HepG2 (cell line): Measurements from ENCODE around the gene ABCC3. TPM values are rescaled to one million over a fixed set of nuclear protein-coding genes. Genes with fewer than 3 reads are reported as not detected.
A peak's percentile ranks its signal among the peaks of the same experiment; 100 is the strongest.

Experiments used
- CHD2 ChIP-seq: IDR thresholded peaks from 2 replicates; pipeline ENCODE4 v1.6.1; 2011; ENCODE audit warnings: low read depth, low read length, improper control_type of control experiment
- CREB1 ChIP-seq, 2 experiments: fragments of 450-650 bp in 1 of 2; IDR thresholded peaks; 2 replicates each; pipeline ENCODE4 v1.6.1; 2016 to 2017; ENCODE audit warnings: control low read depth in 1 of 2, mild to moderate bottlenecking in 1 of 2, missing compliant biosample characterization in 1 of 2, missing genetic modification characterization in 1 of 2
- MTA1 ChIP-seq: sonication (generic); formaldehyde crosslinking; IDR thresholded peaks from 2 replicates; pipeline ENCODE4 v1.4.0; 2020; ENCODE audit warnings: missing genetic modification reagents, mild to moderate bottlenecking, borderline replicate concordance
- RXRB ChIP-seq: IDR thresholded peaks from 2 replicates; pipeline ENCODE4 v1.6.1; 2016; ENCODE audit warnings: borderline replicate concordance, missing genetic modification reagents, missing compliant biosample characterization
- SPEN ChIP-seq: sonication (generic); formaldehyde crosslinking; IDR thresholded peaks from 2 replicates; pipeline ENCODE4 v1.5.1; 2020; ENCODE audit warnings: low read depth, mild to moderate bottlenecking, missing genetic modification reagents
- ZFP36 ChIP-seq: fragments of 150-350 bp; IDR thresholded peaks from 2 replicates; pipeline ENCODE4 v1.6.1; 2018; ENCODE audit warnings: borderline replicate concordance, low read length, low read depth; ENCODE audit not compliant: partially characterized antibody
- ZFP36L1 ChIP-seq: sonication (generic); formaldehyde crosslinking; IDR thresholded peaks from 2 replicates; pipeline ENCODE4 v1.8.0; 2022; ENCODE audit warnings: mild to moderate bottlenecking, missing genetic modification reagents, moderate library complexity
- ZNF263 ChIP-seq: sonication (generic); formaldehyde crosslinking; IDR thresholded peaks from 2 replicates; pipeline ENCODE4 v1.4.0; 2020; ENCODE audit warnings: missing genetic modification reagents
- ZNF501 ChIP-seq: sonication (generic); formaldehyde crosslinking; IDR thresholded peaks from 2 replicates; pipeline ENCODE4 v1.5.1; 2020; ENCODE audit warnings: mild to moderate bottlenecking, moderate library complexity, missing genetic modification reagents
- ZNF549 ChIP-seq: sonication (generic); formaldehyde crosslinking; IDR thresholded peaks from 2 replicates; pipeline ENCODE4 v1.5.0; 2020; ENCODE audit warnings: missing genetic modification reagents
- ZNF737 ChIP-seq: sonication (generic); formaldehyde crosslinking; IDR thresholded peaks from 2 replicates; pipeline ENCODE4 v1.5.0; 2020; ENCODE audit warnings: missing genetic modification reagents, mild to moderate bottlenecking, borderline replicate concordance
- ZNF746 ChIP-seq: sonication (generic); formaldehyde crosslinking; IDR thresholded peaks from 2 replicates; pipeline ENCODE4 v1.8.0; 2022; ENCODE audit warnings: mild to moderate bottlenecking, missing genetic modification reagents
- ZSCAN29 ChIP-seq: sonication (generic); formaldehyde crosslinking; conservative IDR thresholded peaks from 2 replicates; pipeline ENCODE4 v1.4.0; 2020; ENCODE audit warnings: mild to moderate bottlenecking, missing genetic modification reagents
- polyA plus RNA-seq, 8 experiments: library from polyadenylated mRNA; depleted of rRNA in 3 of 8; stranded (reverse) in 7 of 8; unstranded in 1 of 8; fragments of >200 nt; fragmentation: Illumina TruSeq in 4 of 8; extraction: Trizol in 4 of 8; gene quantifications; 2 replicates each; pipeline versions ENCODE4 v1.2.1 to v1.2.3, GENCODE V29; 2011 to 2016; ENCODE audit warnings: low read depth in 4 of 8, missing spikeins in 1 of 8, mixed read lengths in 1 of 8; ENCODE audit not compliant: insufficient read depth in 1 of 8
- total RNA-seq, 5 experiments: library from RNA; depleted of rRNA; stranded (reverse); fragments of >200 nt; fragmentation: Illumina TruSeq; extraction: Trizol; gene quantifications; 2 replicates each; pipeline ENCODE4 v1.2.3, GENCODE V29; 2016; ENCODE audit warnings: low read depth in 1 of 5
- TF ChIP-seq, protein P1 (sequence below): sonication (generic); formaldehyde crosslinking; IDR thresholded peaks from 2 replicates; pipeline ENCODE4 v1.5.0; 2020; ENCODE audit warnings: mild to moderate bottlenecking, missing genetic modification reagents
- TF ChIP-seq, protein P2 (sequence below): IDR thresholded peaks from 2 replicates; pipeline ENCODE4 v1.6.1; 2016; ENCODE audit warnings: mild to moderate bottlenecking
- TF ChIP-seq, protein P3 (sequence below): sonication (generic); formaldehyde crosslinking; conservative IDR thresholded peaks from 2 replicates; pipeline ENCODE4 v1.4.0; 2020; ENCODE audit warnings: mild to moderate bottlenecking, missing genetic modification reagents, moderate library complexity
- TF ChIP-seq, protein P4 (sequence below): sonication (generic); formaldehyde crosslinking; IDR thresholded peaks from 2 replicates; pipeline ENCODE4 v1.4.0; 2020; ENCODE audit warnings: missing genetic modification reagents
- TF ChIP-seq, protein P5 (sequence below): sonication (generic); formaldehyde crosslinking; IDR thresholded peaks from 2 replicates; pipeline ENCODE4 v1.8.1; 2023; ENCODE audit warnings: mild to moderate bottlenecking, moderate library complexity, missing genetic modification reagents

The ABCC3 gene
- total and polyA plus RNA-seq, 2 of the 13 experiments (the other 11 are each of a cell fraction or from before 2014, with no cell fraction given): 25.2 to 50.7 TPM

DNA sequence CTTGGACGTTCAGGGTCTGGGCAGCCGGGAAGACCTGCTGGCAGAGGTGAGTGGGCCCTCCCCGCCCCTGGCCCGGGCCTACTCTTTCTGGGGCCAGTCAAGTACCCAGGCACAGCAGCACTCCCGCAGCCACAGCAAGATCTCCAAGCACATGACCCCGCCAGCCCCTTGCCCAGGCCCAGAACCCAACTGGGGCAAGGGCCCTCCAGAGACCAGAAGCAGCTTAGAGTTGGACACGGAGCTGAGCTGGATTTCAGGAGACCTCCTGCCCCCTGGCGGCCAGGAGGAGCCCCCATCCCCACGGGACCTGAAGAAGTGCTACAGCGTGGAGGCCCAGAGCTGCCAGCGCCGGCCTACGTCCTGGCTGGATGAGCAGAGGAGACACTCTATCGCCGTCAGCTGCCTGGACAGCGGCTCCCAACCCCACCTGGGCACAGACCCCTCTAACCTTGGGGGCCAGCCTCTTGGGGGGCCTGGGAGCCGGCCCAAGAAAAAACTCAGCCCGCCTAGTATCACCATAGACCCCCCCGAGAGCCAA lies 8.6 kb upstream of the ABCC3 start (continued):
- TF ChIP-seq, protein P1, sequence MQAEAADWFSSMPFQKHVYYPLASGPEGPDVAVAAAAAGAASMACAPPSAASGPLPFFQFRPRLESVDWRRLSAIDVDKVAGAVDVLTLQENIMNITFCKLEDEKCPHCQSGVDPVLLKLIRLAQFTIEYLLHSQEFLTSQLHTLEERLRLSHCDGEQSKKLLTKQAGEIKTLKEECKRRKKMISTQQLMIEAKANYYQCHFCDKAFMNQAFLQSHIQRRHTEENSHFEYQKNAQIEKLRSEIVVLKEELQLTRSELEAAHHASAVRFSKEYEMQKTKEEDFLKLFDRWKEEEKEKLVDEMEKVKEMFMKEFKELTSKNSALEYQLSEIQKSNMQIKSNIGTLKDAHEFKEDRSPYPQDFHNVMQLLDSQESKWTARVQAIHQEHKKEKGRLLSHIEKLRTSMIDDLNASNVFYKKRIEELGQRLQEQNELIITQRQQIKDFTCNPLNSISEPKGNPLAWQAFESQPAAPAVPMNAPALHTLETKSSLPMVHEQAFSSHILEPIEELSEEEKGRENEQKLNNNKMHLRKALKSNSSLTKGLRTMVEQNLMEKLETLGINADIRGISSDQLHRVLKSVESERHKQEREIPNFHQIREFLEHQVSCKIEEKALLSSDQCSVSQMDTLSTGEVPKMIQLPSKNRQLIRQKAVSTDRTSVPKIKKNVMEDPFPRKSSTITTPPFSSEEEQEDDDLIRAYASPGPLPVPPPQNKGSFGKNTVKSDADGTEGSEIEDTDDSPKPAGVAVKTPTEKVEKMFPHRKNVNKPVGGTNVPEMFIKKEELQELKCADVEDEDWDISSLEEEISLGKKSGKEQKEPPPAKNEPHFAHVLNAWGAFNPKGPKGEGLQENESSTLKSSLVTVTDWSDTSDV (CRISPR knock-in tag): peak; percentile 73; the same call in 1 of the 2 replicates
- no peak for TF ChIP-seq CREB1 (IDR thresholded peaks at IDR 0.05)
- TF ChIP-seq CREB1 (CRISPR knock-in tag; IDR thresholded peaks at IDR 0.05): no peak
- no peak for TF ChIP-seq ZNF737 (CRISPR knock-in tag)
- TF ChIP-seq RXRB (CRISPR knock-in tag): peak; percentile 71
- peak; percentile 60; the same call in 1 of the 2 replicates for TF ChIP-seq ZNF263
- peak; percentile 46; the same call in 1 of the 2 replicates for TF ChIP-seq MTA1 (CRISPR knock-in tag)
- no peak for TF ChIP-seq ZNF549 (CRISPR knock-in tag)
- TF ChIP-seq CHD2: no peak
- TF ChIP-seq, protein P2, sequence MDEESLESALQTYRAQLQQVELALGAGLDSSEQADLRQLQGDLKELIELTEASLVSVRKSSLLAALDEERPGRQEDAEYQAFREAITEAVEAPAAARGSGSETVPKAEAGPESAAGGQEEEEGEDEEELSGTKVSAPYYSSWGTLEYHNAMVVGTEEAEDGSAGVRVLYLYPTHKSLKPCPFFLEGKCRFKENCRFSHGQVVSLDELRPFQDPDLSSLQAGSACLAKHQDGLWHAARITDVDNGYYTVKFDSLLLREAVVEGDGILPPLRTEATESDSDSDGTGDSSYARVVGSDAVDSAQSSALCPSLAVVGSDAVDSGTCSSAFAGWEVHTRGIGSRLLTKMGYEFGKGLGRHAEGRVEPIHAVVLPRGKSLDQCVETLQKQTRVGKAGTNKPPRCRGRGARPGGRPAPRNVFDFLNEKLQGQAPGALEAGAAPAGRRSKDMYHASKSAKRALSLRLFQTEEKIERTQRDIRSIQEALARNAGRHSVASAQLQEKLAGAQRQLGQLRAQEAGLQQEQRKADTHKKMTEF (CRISPR knock-in tag): peak; percentile 54; the same call in 1 of the 2 replicates
- TF ChIP-seq, protein P3, sequence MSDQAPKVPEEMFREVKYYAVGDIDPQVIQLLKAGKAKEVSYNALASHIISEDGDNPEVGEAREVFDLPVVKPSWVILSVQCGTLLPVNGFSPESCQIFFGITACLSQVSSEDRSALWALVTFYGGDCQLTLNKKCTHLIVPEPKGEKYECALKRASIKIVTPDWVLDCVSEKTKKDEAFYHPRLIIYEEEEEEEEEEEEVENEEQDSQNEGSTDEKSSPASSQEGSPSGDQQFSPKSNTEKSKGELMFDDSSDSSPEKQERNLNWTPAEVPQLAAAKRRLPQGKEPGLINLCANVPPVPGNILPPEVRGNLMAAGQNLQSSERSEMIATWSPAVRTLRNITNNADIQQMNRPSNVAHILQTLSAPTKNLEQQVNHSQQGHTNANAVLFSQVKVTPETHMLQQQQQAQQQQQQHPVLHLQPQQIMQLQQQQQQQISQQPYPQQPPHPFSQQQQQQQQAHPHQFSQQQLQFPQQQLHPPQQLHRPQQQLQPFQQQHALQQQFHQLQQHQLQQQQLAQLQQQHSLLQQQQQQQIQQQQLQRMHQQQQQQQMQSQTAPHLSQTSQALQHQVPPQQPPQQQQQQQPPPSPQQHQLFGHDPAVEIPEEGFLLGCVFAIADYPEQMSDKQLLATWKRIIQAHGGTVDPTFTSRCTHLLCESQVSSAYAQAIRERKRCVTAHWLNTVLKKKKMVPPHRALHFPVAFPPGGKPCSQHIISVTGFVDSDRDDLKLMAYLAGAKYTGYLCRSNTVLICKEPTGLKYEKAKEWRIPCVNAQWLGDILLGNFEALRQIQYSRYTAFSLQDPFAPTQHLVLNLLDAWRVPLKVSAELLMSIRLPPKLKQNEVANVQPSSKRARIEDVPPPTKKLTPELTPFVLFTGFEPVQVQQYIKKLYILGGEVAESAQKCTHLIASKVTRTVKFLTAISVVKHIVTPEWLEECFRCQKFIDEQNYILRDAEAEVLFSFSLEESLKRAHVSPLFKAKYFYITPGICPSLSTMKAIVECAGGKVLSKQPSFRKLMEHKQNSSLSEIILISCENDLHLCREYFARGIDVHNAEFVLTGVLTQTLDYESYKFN: no peak; the same call in 1 of the 2 replicates
- TF ChIP-seq ZSCAN29 (CRISPR knock-in tag): no peak
- TF ChIP-seq SPEN (CRISPR knock-in tag): peak; percentile 59; the same call in 1 of the 2 replicates
- TF ChIP-seq ZFP36: peak; percentile 9
- no peak for TF ChIP-seq ZFP36L1
- no peak; the same call in 1 of the 2 replicates for TF ChIP-seq ZNF746 (CRISPR knock-in tag)
- peak; percentile 32; the same call in 1 of the 2 replicates for TF ChIP-seq ZNF501 (CRISPR knock-in tag)
- TF ChIP-seq, protein P4, sequence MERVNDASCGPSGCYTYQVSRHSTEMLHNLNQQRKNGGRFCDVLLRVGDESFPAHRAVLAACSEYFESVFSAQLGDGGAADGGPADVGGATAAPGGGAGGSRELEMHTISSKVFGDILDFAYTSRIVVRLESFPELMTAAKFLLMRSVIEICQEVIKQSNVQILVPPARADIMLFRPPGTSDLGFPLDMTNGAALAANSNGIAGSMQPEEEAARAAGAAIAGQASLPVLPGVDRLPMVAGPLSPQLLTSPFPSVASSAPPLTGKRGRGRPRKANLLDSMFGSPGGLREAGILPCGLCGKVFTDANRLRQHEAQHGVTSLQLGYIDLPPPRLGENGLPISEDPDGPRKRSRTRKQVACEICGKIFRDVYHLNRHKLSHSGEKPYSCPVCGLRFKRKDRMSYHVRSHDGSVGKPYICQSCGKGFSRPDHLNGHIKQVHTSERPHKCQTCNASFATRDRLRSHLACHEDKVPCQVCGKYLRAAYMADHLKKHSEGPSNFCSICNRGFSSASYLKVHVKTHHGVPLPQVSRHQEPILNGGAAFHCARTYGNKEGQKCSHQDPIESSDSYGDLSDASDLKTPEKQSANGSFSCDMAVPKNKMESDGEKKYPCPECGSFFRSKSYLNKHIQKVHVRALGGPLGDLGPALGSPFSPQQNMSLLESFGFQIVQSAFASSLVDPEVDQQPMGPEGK (CRISPR knock-in tag): peak; percentile 72; the same call in 1 of the 2 replicates
- TF ChIP-seq, protein P5, sequence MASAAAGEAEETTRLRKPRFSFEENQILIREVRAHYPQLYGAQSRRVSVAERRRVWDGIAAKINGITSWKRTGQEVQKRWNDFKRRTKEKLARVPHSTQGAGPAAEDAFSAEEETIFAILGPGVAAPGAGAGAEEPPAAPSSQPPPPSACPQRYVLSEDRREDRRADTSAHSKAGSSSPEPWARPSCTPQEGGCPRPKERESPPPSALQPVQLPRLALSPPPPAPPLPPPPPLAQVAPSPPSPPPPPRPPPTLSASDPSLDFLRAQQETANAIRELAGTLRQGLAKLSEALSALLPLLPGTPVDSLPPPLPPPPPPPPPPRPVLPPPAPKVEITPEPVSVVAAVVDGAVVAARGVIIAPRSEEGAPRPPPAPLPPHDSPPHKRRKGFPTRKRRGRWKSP: 0 out of 2 replicates have a peak, but pooled peaks have one; percentile 36
